Rectal smooth muscle tissue (tissue), 1 donor: ENCODE measurements around the gene DYSF.

Source experiments
- H3K27ac ChIP-seq: one replicate; pipeline ENCODE4 v1.7.0; 2013; ENCODE audit warnings: low read depth, low read length, inconsistent platforms
- H3K27me3 ChIP-seq: one replicate; pipeline ENCODE4 v1.7.0; 2013; ENCODE audit warnings: low read length; ENCODE audit not compliant: control insufficient read depth, insufficient read depth
- H3K36me3 ChIP-seq: one replicate; pipeline ENCODE4 v1.7.0; 2013; ENCODE audit warnings: low read length; ENCODE audit not compliant: control insufficient read depth, insufficient read depth
- H3K4me1 ChIP-seq: one replicate; pipeline ENCODE4 v1.7.0; 2013; ENCODE audit warnings: low read length; ENCODE audit not compliant: control insufficient read depth, insufficient read depth
- H3K4me3 ChIP-seq: one replicate; pipeline ENCODE4 v1.7.0; 2013; ENCODE audit warnings: low read length
- H3K9ac ChIP-seq: one replicate; pipeline ENCODE4 v1.7.0; 2013; ENCODE audit warnings: low read length

The DYSF gene

DNA sequence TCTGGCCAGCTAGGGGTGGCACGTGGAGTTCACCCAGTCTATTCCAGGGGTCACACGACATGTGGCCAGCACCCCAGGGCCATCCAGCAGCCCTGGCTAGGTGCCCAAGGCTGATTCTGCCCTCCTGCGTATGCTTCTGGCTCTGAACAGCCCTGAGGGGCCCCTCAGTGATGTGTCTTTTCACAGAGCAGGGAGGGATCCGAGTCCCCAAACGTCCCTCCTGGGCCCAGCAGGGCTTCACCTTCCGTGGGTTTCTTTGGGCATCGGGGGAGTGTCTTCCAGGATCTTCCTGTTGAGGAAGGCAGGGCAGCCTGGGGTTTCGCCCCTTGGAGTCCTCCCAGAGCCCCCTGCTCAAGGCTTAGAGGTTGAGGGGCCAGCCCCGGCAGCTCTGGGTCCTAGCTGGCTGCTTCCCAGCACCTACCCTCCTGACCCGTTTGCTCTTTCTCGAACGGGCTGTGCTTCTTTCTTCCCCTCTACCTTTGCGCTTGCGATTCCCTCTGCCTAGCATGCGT is 165.9 kb downstream of the DYSF start:
- no peak overlapping the region for H3K4me3 ChIP-seq
- no peaks in the 10 kb centered on the region for H3K36me3 ChIP-seq
- H3K4me1 ChIP-seq = peaks cover 6% of the 10 kb centered on the region
- H3K27me3 ChIP-seq = no peaks in the 10 kb centered on the region
- no peak overlapping the region for H3K9ac ChIP-seq
- H3K27ac ChIP-seq = no peak overlapping the region

DNA sequence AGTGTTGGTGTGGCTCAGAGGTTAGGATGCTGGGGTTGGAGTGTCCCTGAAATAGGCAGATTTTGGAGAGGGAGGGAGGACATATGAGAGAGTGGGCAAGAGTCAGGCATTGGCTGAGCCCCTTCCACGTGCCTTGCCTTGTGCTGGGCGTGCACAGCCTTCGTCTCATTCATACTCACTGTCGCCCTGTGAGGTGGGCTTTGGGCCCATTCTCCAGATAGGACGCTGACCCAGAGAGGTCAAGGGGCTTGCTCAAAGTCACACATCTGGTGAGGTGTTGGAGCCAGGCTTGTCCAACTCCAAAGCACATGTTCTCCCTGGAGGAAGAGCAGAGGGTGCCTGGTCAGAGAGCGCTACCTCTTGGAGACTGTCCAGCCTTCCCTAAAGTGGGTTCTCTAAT is 166.8 kb downstream of the DYSF start:
- Histone ChIP-seq H3K27me3 (no peaks in the 10 kb centered on the region), H3K36me3 (no peaks in the 10 kb centered on the region)

DNA sequence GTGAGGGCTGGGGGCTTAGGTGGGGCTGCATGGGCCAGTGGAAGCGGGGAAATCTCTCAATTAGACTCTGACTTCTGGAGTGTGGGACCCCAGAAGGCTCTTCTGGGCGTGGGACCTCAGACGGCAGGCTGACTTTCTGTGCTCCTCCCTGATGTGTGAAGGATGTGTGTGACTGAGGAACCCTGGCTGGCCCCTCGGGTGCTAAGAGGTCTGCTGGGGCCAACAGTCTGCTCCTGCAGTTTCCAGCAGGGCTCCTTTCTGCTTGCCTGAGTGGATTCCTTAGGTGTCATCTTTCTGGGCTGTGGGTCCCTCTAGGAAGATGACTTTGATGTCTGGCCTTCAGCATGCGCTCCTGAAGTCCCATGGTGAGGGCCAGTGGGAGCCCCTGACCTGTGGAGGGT is 167.5 kb downstream of the DYSF start:
- H3K4me1 ChIP-seq = no peaks in the 10 kb centered on the region
- no peaks in the 10 kb centered on the region for H3K36me3 ChIP-seq
- no peak overlapping the region for H3K9ac ChIP-seq
- H3K27me3 ChIP-seq = no peaks in the 10 kb centered on the region
- H3K27ac ChIP-seq = no peak overlapping the region
- no peak overlapping the region for H3K4me3 ChIP-seq

More for the DNA sequence above, 166.8 kb downstream of the DYSF start:
- H3K4me1 ChIP-seq = no peaks in the 10 kb centered on the region
- H3K4me3 ChIP-seq = no peak overlapping the region
- H3K9ac ChIP-seq = no peak overlapping the region
- no peak overlapping the region for H3K27ac ChIP-seq

GRCh38 chr2:71629273-71629672 is 175.9 kb downstream of the DYSF start:
- Histone ChIP-seq H3K9ac (no peak overlapping the region), H3K4me1 (no peaks in the 10 kb centered on the region), H3K36me3 (no peaks in the 10 kb centered on the region), H3K4me3 (no peak overlapping the region), H3K27ac (no peak overlapping the region), H3K27me3 (no peaks in the 10 kb centered on the region)

GRCh38 chr2:71629771-71630453 is 176.6 kb downstream of the DYSF start:
- Histone ChIP-seq H3K36me3 (no peaks in the 10 kb centered on the region), H3K9ac (no peak overlapping the region), H3K4me3 (no peak overlapping the region), H3K27me3 (no peaks in the 10 kb centered on the region), H3K27ac (no peak overlapping the region), H3K4me1 (no peaks in the 10 kb centered on the region)

GRCh38 chr2:71630454-71631328 is 177.3 kb downstream of the DYSF start:
- H3K9ac ChIP-seq = no peak overlapping the region
- H3K4me1 ChIP-seq = no peaks in the 10 kb centered on the region
- no peak overlapping the region for H3K27ac ChIP-seq
- no peaks in the 10 kb centered on the region for H3K36me3 ChIP-seq
- no peaks in the 10 kb centered on the region for H3K27me3 ChIP-seq
- H3K4me3 ChIP-seq = no peak overlapping the region

- Histone ChIP-seq H3K27me3 (no peaks in the 10 kb centered on the region), H3K36me3 (no peaks in the 10 kb centered on the region), H3K4me1 (no peaks in the 10 kb centered on the region), H3K4me3 (no peak overlapping the region), H3K9ac (no peak overlapping the region), H3K27ac (no peak overlapping the region)
These were observed 178.1 kb downstream of the DYSF start for GRCh38 chr2:71631411-71631931.

GRCh38 chr2:71633086-71633485 is 179.7 kb downstream of the DYSF start:
- H3K9ac ChIP-seq = no peak overlapping the region
- H3K27me3 ChIP-seq = no peaks in the 10 kb centered on the region
- H3K4me1 ChIP-seq = no peaks in the 10 kb centered on the region

GRCh38 chr2:71634567-71634966 is 181.2 kb downstream of the DYSF start:
- no peak overlapping the region for H3K4me3 ChIP-seq
- no peak overlapping the region for H3K9ac ChIP-seq
- H3K36me3 ChIP-seq = no peaks in the 10 kb centered on the region
- H3K4me1 ChIP-seq = no peaks in the 10 kb centered on the region
- no peak overlapping the region for H3K27ac ChIP-seq
- H3K27me3 ChIP-seq = no peaks in the 10 kb centered on the region

More at GRCh38 chr2:71633086-71633485, 179.7 kb downstream of the DYSF start:
- Histone ChIP-seq H3K36me3 (no peaks in the 10 kb centered on the region), H3K27ac (no peak overlapping the region), H3K4me3 (no peak overlapping the region)

DNA sequence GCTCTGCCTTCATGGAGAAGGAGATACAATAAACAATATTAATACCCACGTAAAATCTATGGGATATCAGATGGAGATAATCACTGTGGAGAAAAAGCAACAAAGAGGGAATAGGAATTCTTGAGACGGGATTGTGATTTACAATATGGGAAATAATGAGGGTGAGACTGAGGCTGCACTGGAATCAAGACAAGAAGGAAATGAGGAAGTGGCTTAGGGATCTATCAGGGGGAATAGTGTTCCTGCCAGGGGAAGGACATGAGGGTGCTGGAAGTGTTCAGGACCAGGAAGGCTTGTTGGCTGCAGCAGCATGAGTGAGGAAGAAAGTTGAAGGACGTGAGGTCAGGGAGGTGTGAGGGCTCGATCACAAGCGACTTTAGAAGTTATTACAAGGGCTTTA is 182.4 kb downstream of the DYSF start:
- H3K4me3 ChIP-seq = no peak overlapping the region
- no peak overlapping the region for H3K27ac ChIP-seq
- H3K27me3 ChIP-seq = no peaks in the 10 kb centered on the region
- no peaks in the 10 kb centered on the region for H3K4me1 ChIP-seq
- no peaks in the 10 kb centered on the region for H3K36me3 ChIP-seq
- no peak overlapping the region for H3K9ac ChIP-seq

GRCh38 chr2:71637168-71637567 is 183.8 kb downstream of the DYSF start:
- no peaks in the 10 kb centered on the region for H3K27me3 ChIP-seq
- H3K9ac ChIP-seq = no peak overlapping the region
- no peaks in the 10 kb centered on the region for H3K36me3 ChIP-seq
- no peak overlapping the region for H3K4me3 ChIP-seq
- no peak overlapping the region for H3K27ac ChIP-seq
- H3K4me1 ChIP-seq = no peaks in the 10 kb centered on the region

GRCh38 chr2:71637736-71638135 is 184.4 kb downstream of the DYSF start:
- Histone ChIP-seq H3K4me3 (no peak overlapping the region), H3K36me3 (no peaks in the 10 kb centered on the region), H3K4me1 (no peaks in the 10 kb centered on the region), H3K27ac (no peak overlapping the region), H3K27me3 (no peaks in the 10 kb centered on the region), H3K9ac (no peak overlapping the region)
